HL-60 (cell line): ENCODE results near the gene ADCY3.

Experiments used
- DNase-seq, 2 experiments: peaks; one replicate each; pipeline ENCODE4 v3.0.0-alpha.2; 2010 to 2020; ENCODE audit warnings: low read depth in 1 of 2, low spot score in 1 of 2
- H3K27ac ChIP-seq: fragments of 250-450 bp; sonication (Bioruptor Pico); replicated peaks from 2 replicates; pipeline ENCODE4 v1.5.1; 2020; ENCODE audit warnings: mild to moderate bottlenecking, moderate library complexity
- H3K27me3 ChIP-seq: fragments of 250-450 bp; sonication (Bioruptor Pico); 2 replicates; pipeline ENCODE4 v1.5.1; 2021; ENCODE audit warnings: mild to moderate bottlenecking, moderate library complexity; ENCODE audit not compliant: insufficient read depth, poor library complexity, severe bottlenecking
- H3K4me3 ChIP-seq: replicated peaks from 2 replicates; pipeline ENCODE4 v1.5.1; 2011; ENCODE audit warnings: mild to moderate bottlenecking, control low read depth, low read length; ENCODE audit not compliant: insufficient read depth
- GABPA ChIP-seq: IDR thresholded peaks from 2 replicates; pipeline ENCODE4 v1.6.1; 2012; ENCODE audit warnings: low read depth
- POLR2AphosphoS5 ChIP-seq: IDR thresholded peaks from 2 replicates; pipeline ENCODE4 v1.6.1; 2012; ENCODE audit warnings: low read depth
- SPI1 ChIP-seq: IDR thresholded peaks from 2 replicates; pipeline ENCODE4 v1.6.1; 2012; ENCODE audit warnings: low read depth, mild to moderate bottlenecking, borderline replicate concordance
- TF ChIP-seq, protein P1 (sequence below): IDR thresholded peaks from 2 replicates; pipeline ENCODE4 v1.6.1; 2012; ENCODE audit warnings: low read depth; ENCODE audit not compliant: insufficient replicate concordance
- TF ChIP-seq, protein P2 (sequence below): IDR thresholded peaks from one replicate; pipeline ENCODE4 v1.5.1; 2011; ENCODE audit warnings: low read length, control low read depth, inconsistent platforms; ENCODE audit not compliant: insufficient read depth

ADCY3 gene

DNA sequence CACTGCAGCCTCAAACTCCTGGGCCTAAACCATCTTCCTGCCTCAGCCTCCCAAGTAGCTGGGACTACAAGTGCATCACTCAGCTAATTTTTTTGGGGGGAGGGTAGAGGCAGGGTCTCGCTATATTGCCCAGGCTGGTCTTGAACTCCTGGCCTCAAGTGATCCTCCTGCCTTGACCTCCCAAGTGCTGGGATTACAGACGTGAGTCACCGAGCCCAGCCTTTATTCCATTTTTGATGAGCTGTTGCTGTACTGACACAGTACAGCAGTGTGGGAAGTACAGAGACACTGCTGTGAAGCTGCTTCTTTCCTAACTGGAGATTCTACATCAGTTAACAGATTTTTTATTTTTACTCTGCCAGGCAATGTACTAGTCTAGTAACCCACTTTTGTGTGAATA lies 145.7 kb downstream of the ADCY3 start:
- H3K27ac ChIP-seq: no peak overlapping the region
- H3K27me3 ChIP-seq: no peaks in the 10 kb centered on the region
- no peak overlapping the region for H3K4me3 ChIP-seq
- DNase-seq: no peak
- TF ChIP-seq SPI1: no peak
- TF ChIP-seq, protein P1, sequence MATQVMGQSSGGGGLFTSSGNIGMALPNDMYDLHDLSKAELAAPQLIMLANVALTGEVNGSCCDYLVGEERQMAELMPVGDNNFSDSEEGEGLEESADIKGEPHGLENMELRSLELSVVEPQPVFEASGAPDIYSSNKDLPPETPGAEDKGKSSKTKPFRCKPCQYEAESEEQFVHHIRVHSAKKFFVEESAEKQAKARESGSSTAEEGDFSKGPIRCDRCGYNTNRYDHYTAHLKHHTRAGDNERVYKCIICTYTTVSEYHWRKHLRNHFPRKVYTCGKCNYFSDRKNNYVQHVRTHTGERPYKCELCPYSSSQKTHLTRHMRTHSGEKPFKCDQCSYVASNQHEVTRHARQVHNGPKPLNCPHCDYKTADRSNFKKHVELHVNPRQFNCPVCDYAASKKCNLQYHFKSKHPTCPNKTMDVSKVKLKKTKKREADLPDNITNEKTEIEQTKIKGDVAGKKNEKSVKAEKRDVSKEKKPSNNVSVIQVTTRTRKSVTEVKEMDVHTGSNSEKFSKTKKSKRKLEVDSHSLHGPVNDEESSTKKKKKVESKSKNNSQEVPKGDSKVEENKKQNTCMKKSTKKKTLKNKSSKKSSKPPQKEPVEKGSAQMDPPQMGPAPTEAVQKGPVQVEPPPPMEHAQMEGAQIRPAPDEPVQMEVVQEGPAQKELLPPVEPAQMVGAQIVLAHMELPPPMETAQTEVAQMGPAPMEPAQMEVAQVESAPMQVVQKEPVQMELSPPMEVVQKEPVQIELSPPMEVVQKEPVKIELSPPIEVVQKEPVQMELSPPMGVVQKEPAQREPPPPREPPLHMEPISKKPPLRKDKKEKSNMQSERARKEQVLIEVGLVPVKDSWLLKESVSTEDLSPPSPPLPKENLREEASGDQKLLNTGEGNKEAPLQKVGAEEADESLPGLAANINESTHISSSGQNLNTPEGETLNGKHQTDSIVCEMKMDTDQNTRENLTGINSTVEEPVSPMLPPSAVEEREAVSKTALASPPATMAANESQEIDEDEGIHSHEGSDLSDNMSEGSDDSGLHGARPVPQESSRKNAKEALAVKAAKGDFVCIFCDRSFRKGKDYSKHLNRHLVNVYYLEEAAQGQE: no peak
- no peak for TF ChIP-seq POLR2AphosphoS5
- TF ChIP-seq, protein P2, sequence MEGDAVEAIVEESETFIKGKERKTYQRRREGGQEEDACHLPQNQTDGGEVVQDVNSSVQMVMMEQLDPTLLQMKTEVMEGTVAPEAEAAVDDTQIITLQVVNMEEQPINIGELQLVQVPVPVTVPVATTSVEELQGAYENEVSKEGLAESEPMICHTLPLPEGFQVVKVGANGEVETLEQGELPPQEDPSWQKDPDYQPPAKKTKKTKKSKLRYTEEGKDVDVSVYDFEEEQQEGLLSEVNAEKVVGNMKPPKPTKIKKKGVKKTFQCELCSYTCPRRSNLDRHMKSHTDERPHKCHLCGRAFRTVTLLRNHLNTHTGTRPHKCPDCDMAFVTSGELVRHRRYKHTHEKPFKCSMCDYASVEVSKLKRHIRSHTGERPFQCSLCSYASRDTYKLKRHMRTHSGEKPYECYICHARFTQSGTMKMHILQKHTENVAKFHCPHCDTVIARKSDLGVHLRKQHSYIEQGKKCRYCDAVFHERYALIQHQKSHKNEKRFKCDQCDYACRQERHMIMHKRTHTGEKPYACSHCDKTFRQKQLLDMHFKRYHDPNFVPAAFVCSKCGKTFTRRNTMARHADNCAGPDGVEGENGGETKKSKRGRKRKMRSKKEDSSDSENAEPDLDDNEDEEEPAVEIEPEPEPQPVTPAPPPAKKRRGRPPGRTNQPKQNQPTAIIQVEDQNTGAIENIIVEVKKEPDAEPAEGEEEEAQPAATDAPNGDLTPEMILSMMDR: no peak
- no peak for TF ChIP-seq GABPA

DNA sequence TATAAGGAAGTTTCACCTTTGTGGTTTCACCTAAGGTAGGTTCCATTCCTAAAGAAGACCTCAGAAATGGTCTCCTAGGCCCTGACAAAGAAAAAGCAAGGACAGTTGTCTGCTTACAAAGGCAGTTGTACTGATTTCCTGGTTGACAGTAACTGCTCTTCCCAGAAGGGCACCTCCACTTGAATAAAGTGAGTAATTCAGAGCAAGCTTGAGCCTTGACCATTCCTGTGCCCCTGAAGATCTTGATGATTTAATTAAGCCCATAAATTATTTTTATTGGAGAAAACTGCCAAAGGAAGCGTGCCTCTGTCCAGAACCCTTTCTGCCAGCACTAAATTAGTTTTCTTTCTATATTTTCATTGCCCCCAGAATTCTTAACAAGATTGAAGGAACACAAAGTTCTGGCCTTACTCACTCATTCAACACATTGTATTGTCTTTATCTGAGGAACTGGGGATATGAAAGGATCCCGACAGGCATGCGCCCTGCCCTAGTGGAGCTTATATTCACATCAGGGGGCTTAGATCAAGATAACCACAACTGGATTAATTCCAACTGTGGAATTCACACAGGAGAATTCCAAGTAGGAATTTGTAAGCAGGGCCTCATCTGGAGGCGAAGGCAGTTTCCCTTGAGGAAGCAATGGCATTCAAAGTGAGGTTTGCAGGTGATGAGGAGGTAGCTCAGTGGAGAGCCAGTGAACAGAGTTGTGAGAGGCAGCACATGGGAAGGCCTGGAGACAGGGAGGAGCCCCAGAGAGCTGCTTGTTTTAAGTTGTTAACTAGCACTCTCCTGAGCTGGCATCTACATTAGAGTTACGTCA lies 148.1 kb downstream of the ADCY3 start:
- H3K27ac ChIP-seq: no peak overlapping the region
- DNase-seq: no peak
- no peak overlapping the region for H3K4me3 ChIP-seq

DNA sequence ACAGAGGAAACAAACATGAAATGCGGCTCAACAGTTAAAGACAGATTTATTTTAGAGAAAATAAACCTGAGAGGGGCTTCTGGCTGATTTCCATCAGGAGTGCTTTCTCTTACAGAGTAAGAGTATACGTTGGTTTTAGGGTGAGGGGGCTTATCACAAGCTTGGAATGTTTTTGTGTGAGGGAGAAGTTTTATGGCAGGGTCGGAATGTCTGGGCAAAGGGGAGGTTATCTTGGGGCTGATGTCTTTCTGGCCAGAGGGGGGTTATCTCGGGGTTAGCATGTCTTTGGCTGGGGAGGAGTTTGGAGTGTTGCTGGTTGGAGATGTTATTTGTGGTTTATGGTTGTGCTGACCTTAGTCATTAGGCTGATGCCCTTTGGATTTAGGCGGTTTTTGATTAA lies 149.0 kb downstream of the ADCY3 start:
- no peak for TF ChIP-seq SPI1
- no peak for TF ChIP-seq GABPA
- no peak for TF ChIP-seq POLR2AphosphoS5
- TF ChIP-seq, protein P2: no peak
- Histone ChIP-seq H3K27me3 (no peaks in the 10 kb centered on the region), H3K27ac (no peak overlapping the region), H3K4me3 (no peak overlapping the region)
- no peak for DNase-seq

More for the DNA sequence above, 148.1 kb downstream of the ADCY3 start:
- TF ChIP-seq SPI1 (no peak), POLR2AphosphoS5 (no peak), GABPA (no peak)
- TF ChIP-seq, protein P2: no peak
- TF ChIP-seq, protein P1: no peak
- H3K27me3 ChIP-seq: no peaks in the 10 kb centered on the region
